Gastrocnemius medialis (tissue), 4 donors: ENCODE measurements around the gene PLEKHG3.

Source experiments
- CTCF ChIP-seq, 5 experiments: fragments of 450-650 bp in 3 of 5; fragments of 200-600 bp in 2 of 5; sonication (generic) in 2 of 5; IDR thresholded peaks in 4 of 5; conservative IDR thresholded peaks in 1 of 5; 1 replicate in 4 of 5; 2 replicates in 1 of 5; pipeline ENCODE4 v1.5.1; 2016 to 2019; ENCODE audit warnings: antibody characterized with exemption in 5 of 5, mild to moderate bottlenecking in 3 of 5, moderate library complexity in 3 of 5
- POLR2A ChIP-seq, 2 donors: fragments of 450-650 bp; IDR thresholded peaks; one replicate each; pipeline ENCODE4 v1.6.1; 2017; ENCODE audit warnings: antibody characterized with exemption in 2 of 2, mild to moderate bottlenecking in 2 of 2, moderate library complexity in 2 of 2

- no peak for TF ChIP-seq POLR2A (IDR thresholded peaks at IDR 0.05)
- no peak for TF ChIP-seq CTCF (IDR thresholded peaks at IDR 0.05 in 4 of 5, conservative IDR thresholded peaks at IDR 0.05 in 1 of 5)
Measured at GRCh38 chr14:64737391-64738280, 33.4 kb downstream of the PLEKHG3 start.
